Right ventricle myocardium superior (tissue), 1 donor: ENCODE measurements around the gene TAMALIN. TPM values are rescaled to one million over a fixed set of nuclear protein-coding genes. Genes with fewer than 3 reads are reported as not detected.

Experiments
- ATAC-seq: fragments of 200-7000 bp; cut with Tn5 transposase; one replicate; pipeline ENCODE4 v1.9.1; 2020; ENCODE audit warnings: mild to moderate bottlenecking; ENCODE audit not compliant: poor library complexity
- DNase-seq: peaks from one replicate; pipeline ENCODE4 v3.0.0-alpha.2; 2020
- intact Hi-C: fragments of 100-400 bp; cut with DNase I; formaldehyde crosslinking; loops from one replicate; pipeline ENCODE4 v1.11.2; 2022
- total RNA-seq: library from RNA; stranded (reverse); fragmentation: NEBNext Ultra II Directional; extraction: Animal tissue kit (Norgen Biotek cat#: 25700); gene quantifications from one replicate; pipeline ENCODE4 v1.2.1, GENCODE V29; 2021
- donor health status: DM: no; HTN: yes; CAD: no; lungs with severe emphysema.

TAMALIN gene
- total RNA-seq, 1 donor from 2014 or later: 19.8 TPM

DNA sequence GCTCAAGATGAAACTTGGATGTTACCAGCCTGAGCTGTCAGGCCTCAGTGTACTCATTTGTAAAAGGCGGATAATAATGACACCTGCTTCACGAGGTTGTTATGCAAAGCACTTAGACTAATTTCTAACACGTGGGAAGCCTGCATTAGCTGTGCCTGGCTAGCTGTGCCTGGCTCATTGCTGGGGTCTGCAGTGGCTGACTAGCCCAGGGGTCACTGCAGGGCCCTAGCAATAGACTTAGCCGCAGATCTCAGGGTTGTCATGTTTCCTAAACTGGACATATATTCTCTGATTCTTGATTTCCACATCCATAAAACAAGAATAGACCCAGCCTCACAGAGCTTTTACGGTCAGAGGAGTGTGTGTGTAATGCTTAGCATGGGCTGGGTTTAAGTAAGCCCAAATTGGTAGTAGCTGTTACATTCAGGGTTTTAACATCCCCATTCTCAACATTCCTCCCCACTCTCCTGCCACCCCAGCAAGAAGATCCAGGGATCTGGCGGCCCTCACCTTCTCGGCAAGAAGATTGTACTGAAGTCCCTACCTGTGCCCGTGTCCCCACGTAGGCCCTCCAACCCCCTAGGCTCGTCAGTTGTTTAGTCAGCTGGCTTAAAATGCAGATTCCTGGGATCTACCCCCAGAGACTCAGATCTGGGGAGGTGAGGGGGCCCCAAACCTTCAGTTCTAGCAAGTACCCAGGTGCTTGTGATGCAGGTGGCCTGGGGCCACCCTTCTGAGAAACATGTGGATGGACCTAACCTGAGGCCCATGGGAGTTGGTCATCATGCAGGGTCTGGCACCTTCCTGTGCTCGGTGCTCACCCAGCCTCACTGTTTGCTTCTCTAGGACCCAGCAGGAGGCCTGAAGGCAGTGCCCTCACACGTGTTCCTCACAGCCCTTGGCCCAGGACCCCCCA, 53.1 kb downstream of the TAMALIN start:
- peak; percentile 41 for DNase-seq
- no peak for ATAC-seq
- intact Hi-C loops: no loop called here

DNA sequence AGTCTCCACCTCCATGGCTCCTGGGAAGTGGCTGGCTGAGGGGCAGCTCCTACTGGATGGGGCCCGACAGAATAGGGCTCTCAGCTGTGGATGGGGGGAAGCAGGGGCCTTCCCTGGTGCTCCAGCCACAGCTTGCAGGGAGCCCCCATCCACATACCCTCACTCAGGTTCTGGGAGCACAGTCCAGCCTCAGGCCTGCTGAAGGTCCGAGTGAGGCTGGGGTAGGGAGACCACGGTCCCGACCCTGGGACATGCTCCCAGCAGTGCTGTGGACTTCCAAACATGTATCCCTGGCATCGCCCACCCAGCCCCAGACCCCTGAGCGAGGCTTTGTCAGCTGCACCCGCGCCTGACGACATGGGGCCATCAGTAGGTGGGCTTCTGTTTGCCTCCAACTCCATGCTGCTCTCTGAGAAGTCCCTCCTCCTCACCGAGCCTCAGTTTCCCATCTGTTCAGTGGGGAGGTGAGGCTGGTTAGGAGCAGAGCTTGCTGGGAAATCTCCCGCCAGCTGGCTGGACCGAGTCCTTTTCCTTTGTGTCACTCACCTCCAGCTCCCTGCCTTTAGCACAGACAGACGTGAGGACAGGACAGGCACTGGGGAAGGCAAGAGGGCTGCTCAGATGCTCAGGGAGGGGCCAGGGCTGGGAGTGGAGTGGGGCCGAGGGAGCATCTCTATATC, 53.9 kb downstream of the TAMALIN start:
- no peak for DNase-seq
- intact Hi-C loops: no loop called here
- ATAC-seq: no peak

DNA sequence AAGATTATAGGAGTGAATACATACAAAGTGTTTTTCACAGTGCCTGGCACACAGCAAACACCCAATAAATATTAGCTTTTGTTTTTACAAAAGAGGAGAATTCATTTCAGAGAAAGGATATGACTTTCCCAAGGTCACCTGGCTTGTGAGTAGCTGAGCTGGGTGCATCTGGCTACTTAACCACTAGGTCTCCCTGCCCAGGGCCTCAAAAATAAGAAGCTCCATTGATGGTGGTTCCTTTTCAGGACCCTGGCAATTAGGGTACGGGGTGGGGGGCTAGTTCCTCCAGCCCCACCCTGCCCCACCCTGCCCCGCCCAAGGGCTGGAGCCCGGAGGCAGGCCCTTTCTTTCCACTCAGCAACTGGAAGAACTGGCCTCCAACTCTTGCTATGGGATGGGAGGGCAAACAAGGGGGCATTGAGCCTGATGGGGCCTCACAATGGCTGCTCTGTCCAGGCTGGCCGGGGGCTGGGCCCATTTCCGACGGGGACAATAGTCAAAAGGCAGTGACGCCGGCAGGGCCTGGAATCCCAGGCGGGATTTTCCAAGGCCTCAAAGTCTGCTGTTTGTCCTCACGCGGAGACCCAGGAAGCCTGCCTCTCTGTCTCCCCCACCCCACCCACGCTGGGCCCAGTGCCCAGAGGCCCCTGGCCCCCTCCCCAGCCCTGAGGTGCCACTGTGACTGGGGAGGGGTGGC, 54.9 kb downstream of the TAMALIN start:
- DNase-seq: no peak
- intact Hi-C loops: no loop called here

DNA sequence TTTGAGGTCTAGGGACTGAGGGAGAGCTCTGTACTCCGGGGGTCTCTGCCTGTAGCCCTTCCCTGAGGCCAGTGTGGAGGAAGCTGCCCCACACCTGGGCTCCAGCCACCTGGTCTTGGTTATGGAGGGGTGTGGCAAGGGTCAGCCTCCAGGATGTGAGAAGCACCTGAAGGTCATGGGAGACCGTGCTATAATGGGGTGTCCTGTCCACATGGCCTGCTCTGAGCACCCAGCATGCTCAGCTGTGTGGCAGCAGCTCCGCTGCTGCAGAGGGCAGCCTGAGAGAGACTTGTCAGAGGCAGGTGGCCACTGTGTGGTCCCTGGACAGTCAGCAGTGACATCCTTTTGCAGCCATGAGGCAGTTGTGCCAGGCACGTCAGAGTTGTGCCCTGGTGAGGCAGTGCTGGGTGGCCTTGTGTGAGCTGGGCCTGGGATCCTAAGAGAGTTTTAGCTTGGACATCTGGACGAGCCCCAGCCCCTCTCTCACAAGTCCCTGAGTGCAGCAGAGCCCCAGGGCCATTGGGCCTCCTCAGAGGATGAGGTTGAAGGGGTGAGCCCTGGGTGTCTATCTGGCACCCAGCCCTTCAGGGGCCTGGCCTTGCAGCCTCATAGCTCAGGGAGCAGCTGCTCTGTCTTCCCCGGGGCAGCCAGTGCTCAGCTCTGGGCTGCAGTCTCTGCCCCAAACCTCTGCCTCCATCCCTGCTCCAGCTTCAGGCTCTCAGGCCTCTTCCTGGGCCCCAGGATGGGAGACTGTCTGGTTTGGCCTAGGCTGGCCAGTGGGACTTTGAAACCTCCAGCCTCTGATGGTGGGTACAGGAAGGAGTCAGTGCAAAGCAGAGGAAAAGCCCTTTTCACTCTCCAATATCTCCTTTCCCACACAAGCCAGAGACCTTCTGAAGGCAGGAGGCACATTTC, 55.7 kb downstream of the TAMALIN start:
- DNase-seq: no peak
- ATAC-seq: no peak
- intact Hi-C loops: no loop called here

More for the DNA sequence above, 54.9 kb downstream of the TAMALIN start:
- ATAC-seq: no peak

DNA sequence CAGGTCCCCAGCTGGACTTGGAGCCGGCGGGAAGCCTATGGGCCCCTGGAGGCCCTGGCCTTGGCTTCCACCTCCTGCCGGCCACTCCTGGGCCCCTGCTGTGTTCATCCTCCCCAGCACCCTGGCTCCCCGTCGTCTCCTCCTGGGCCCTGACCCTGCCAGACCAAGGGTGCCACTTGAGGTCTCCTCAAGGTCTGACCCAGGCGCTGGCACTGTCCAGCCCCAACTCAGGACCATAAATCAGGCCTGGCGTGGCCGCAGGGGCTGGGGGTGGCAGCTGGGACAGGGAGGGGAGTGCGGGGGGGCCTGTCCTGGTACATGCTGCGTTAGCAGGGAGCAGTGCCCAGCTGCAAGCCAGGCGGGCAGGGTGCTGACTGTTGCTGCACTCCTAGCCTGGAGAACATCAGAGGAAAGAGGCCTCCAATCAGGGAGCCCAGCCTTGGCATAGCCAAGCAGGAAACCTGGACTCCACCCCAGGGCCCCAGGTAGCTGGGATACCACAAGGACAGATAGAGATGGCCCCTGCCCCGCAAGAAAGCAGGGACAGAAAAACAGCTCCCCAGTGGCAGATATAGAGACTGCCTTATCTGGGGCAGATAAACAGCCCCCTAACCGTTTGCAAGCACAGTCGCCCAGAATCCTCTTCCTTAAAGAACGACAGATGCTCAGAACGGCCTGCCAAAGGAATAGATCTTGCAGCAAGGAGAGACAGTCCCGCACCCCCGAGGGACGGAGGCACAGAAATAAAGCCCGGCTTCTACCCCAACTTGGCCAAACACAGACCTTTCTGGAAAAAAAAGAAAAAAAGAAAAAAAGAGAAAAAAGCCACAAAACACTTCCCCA, 56.6 kb downstream of the TAMALIN start:
- DNase-seq (no peak), ATAC-seq (peak; percentile 35)
- intact Hi-C loops: no loop called here

DNA sequence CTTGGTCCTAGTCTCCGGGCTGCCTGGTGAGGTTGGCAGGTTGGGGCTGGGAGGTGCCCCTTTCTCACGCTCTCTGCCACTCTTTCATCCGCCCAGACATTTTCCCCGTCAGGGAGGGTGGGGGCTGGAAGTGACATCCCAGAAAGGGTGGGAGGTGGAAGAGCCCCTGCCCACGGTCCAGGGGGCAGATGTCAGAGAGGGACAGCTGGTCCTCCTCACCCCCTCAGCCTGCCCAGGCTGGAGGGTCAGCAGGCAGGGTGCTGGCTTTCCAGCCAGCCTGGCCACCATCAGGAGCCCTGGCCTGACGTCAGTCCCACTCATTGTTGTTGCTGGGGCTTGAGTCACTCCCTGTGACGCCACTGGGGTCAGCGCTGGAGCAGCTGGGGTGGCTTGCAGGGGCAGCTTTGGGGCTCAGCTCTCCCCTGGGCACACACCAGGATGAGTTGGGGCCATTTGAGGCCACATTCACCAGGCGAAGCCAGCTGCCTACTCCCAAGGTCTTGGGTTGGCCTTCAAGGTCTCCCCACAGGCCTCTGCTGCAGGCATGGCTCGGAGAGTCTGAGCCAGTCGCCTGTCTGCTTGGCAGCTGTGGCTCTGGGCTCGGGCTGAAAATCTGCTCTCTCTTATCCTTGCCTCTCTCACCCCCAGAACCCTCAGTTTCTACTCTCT, 57.4 kb downstream of the TAMALIN start:
- ATAC-seq (peak; percentile 75), DNase-seq (peak; percentile 88)
- intact Hi-C loops: no loop called here

Other genes with a start within 250 kb of the TAMALIN start
- gene FIGNL2, start 158.2 kb upstream of the TAMALIN start, total RNA-seq: 0.30 TPM
- not detected for gene ANKRD33, start 118.8 kb upstream of the TAMALIN start, total RNA-seq
- 35.1 TPM for gene ACVRL1, start 99.4 kb upstream of the TAMALIN start, total RNA-seq
- 9.7 TPM for gene ACVR1B, start 55.2 kb upstream of the TAMALIN start, total RNA-seq
- gene NR4A1, start 44.5 kb downstream of the TAMALIN start, total RNA-seq: 46.1 TPM
- 23.5 TPM for gene ATG101, start 63.0 kb downstream of the TAMALIN start, total RNA-seq
- 0.35 TPM for gene SMIM41, start 72.8 kb downstream of the TAMALIN start, total RNA-seq
- not detected for gene KRT80, start 185.1 kb downstream of the TAMALIN start, total RNA-seq
- gene KRT7, start 226.3 kb downstream of the TAMALIN start, total RNA-seq: 0.59 TPM